H1 (cell line): Measurements from ENCODE around the gene TRNAU1AP. TPM values are rescaled to one million over a fixed set of nuclear protein-coding genes. Genes with fewer than 3 reads are reported as not detected.

Experiments
- CTCF ChIA-PET: fragments of 300-600 bp; sonication (Branson Sonifier 250); formaldehyde crosslinking; loops from one replicate; lab custom pipeline; 2021; ENCODE audit not compliant: partially characterized antibody; lab: Charles Lee
- POLR2A ChIA-PET: fragments of 300-600 bp; sonication (Branson Sonifier 250); formaldehyde crosslinking; loops from one replicate; lab custom pipeline; 2021; ENCODE audit warnings: inconsistent platforms; ENCODE audit not compliant: partially characterized antibody; lab: Charles Lee
- DNase-seq, 2 experiments: peaks; one replicate each; pipeline versions ENCODE4 v3.0.0 to v3.0.0-alpha.2; 2010 to 2022; ENCODE audit warnings: low spot score in 2 of 2, low read depth in 1 of 2, mixed read lengths in 1 of 2
- FAIRE-seq: peaks from 2 replicates; lab custom pipeline; 2011; peaks lifted over from hg19 to GRCh38; lab: Jason Lieb, UNC
- H2AFZ ChIP-seq: 2 replicates; pipeline ENCODE4 v1.8.1; 2012; ENCODE audit warnings: low read length, inconsistent platforms
- H2AK5ac ChIP-seq: 2 replicates; pipeline ENCODE4 v1.6.1; 2013; ENCODE audit warnings: low read depth, low read length
- H2BK120ac ChIP-seq: replicated peaks from 2 replicates; pipeline ENCODE3; 2013; ENCODE audit warnings: low read depth, low read length, inconsistent platforms
- H2BK12ac ChIP-seq: 2 replicates; pipeline ENCODE4 v1.6.1; 2013; ENCODE audit warnings: low read depth, low read length
- H2BK15ac ChIP-seq: 2 replicates; pipeline ENCODE4 v1.6.1; 2013; ENCODE audit warnings: low read length
- H2BK20ac ChIP-seq: 2 replicates; pipeline ENCODE4 v1.6.1; 2013; ENCODE audit warnings: low read length
- H2BK5ac ChIP-seq: 2 replicates; pipeline ENCODE4 v1.6.1; 2013; ENCODE audit warnings: low read depth, low read length
- H3K14ac ChIP-seq: 2 replicates; pipeline ENCODE4 v1.6.1; 2013; ENCODE audit warnings: inconsistent platforms; ENCODE audit not compliant: insufficient read length
- H3K18ac ChIP-seq: 2 replicates; pipeline ENCODE4 v1.6.1; 2013; ENCODE audit warnings: low read length; ENCODE audit errors: extremely low read depth
- H3K23ac ChIP-seq: 2 replicates; pipeline ENCODE4 v1.6.1; 2013; ENCODE audit warnings: inconsistent platforms; ENCODE audit not compliant: insufficient read length
- H3K23me2 ChIP-seq: 2 replicates; pipeline ENCODE4 v1.6.1; 2013; ENCODE audit warnings: low read depth, low read length
- H3K27ac ChIP-seq: 2 replicates; pipeline ENCODE4 v1.6.1; 2011; ENCODE audit warnings: low read depth, low read length, inconsistent platforms
- H3K27me3 ChIP-seq, 4 experiments: replicated peaks in 1 of 4; 1 replicate in 1 of 4; 2 replicates in 3 of 4; pipeline versions ENCODE4 v1.6.1 to v1.8.1; 2011 to 2013; ENCODE audit warnings: low read length in 3 of 4, mild to moderate bottlenecking in 3 of 4, inconsistent platforms in 2 of 4, mixed read lengths in 2 of 4, moderate library complexity in 1 of 4; ENCODE audit not compliant: control insufficient read depth in 3 of 4, insufficient read depth in 3 of 4; ENCODE audit errors: extremely low read depth in 1 of 4
- H3K36me3 ChIP-seq, 4 experiments: 2 replicates each; pipeline versions ENCODE4 v1.6.1 to v1.8.1; 2011 to 2013; ENCODE audit warnings: mild to moderate bottlenecking in 4 of 4, low read length in 3 of 4, moderate library complexity in 2 of 4, control low read depth in 1 of 4, inconsistent platforms in 1 of 4; ENCODE audit not compliant: insufficient read depth in 4 of 4, control insufficient read depth in 2 of 4
- H3K4ac ChIP-seq: replicated peaks from 2 replicates; pipeline ENCODE3; 2013; ENCODE audit warnings: low read length, low read depth, mixed read lengths, inconsistent platforms; ENCODE audit not compliant: insufficient read length
- H3K4me1 ChIP-seq, 4 experiments: replicated peaks in 1 of 4; 1 replicate in 1 of 4; 2 replicates in 3 of 4; pipeline versions ENCODE4 v1.6.1 to v1.8.1; 2011 to 2013; ENCODE audit warnings: low read length in 3 of 4, inconsistent platforms in 2 of 4, mixed read lengths in 1 of 4; ENCODE audit not compliant: insufficient read depth in 4 of 4, control insufficient read depth in 3 of 4
- H3K4me2 ChIP-seq, 2 experiments: 2 replicates each; pipeline versions ENCODE4 v1.6.1 to v1.8.1; 2011 to 2013; ENCODE audit warnings: low read depth in 2 of 2, low read length in 2 of 2, control low read depth in 1 of 2, inconsistent platforms in 1 of 2, mild to moderate bottlenecking in 1 of 2; ENCODE audit not compliant: insufficient read depth in 1 of 2
- H3K4me3 ChIP-seq, 4 experiments: fragments of 200-600, 300-600 bp in 1 of 4; sonication (generic), shearing (Covaris generic), sonication (Bioruptor Twin) in 1 of 4; 2 replicates each; pipeline versions ENCODE4 v1.5.1 to v1.8.1; 2011 to 2016; ENCODE audit warnings: low read length in 4 of 4, low read depth in 3 of 4, control low read depth in 2 of 4, inconsistent platforms in 2 of 4, mild to moderate bottlenecking in 2 of 4, mixed read lengths in 1 of 4, moderate library complexity in 1 of 4; ENCODE audit not compliant: insufficient read depth in 2 of 4; ENCODE audit errors: extremely low read depth in 1 of 4
- H3K56ac ChIP-seq: replicated peaks from 2 replicates; pipeline ENCODE3; 2013; ENCODE audit warnings: low read depth, mild to moderate bottlenecking, mixed read lengths, low read length, inconsistent platforms; ENCODE audit not compliant: insufficient read length
- H3K79me1 ChIP-seq: 2 replicates; pipeline ENCODE4 v1.6.1; 2013; ENCODE audit warnings: low read depth, low read length, control low read depth
- H3K79me2 ChIP-seq, 2 experiments: 2 replicates each; pipeline versions ENCODE4 v1.6.1 to v1.8.1; 2012 to 2013; ENCODE audit warnings: low read length in 2 of 2, mild to moderate bottlenecking in 2 of 2, inconsistent platforms in 1 of 2; ENCODE audit not compliant: insufficient read depth in 2 of 2, control insufficient read depth in 1 of 2
- H3K9ac ChIP-seq, 4 experiments: replicated peaks in 1 of 4; 1 replicate in 1 of 4; 2 replicates in 3 of 4; pipeline versions ENCODE4 v1.6.1 to v1.8.1; 2011 to 2013; ENCODE audit warnings: low read depth in 3 of 4, low read length in 3 of 4, control low read depth in 2 of 4, mild to moderate bottlenecking in 2 of 4, moderate library complexity in 2 of 4, inconsistent platforms in 1 of 4; ENCODE audit errors: extremely low read depth in 1 of 4
- H3K9me3 ChIP-seq, 2 experiments: 2 replicates each; pipeline versions ENCODE4 v1.6.1 to v1.8.1; 2012 to 2013; ENCODE audit warnings: mild to moderate bottlenecking in 2 of 2, moderate library complexity in 2 of 2, control low read depth in 1 of 2, inconsistent platforms in 1 of 2, low read depth in 1 of 2, low read length in 1 of 2, mixed read lengths in 1 of 2; ENCODE audit not compliant: insufficient read depth in 2 of 2
- H4K20me1 ChIP-seq, 2 experiments: replicated peaks in 1 of 2; 2 replicates each; pipeline versions ENCODE3 to v1.8.1; 2011 to 2013; ENCODE audit warnings: inconsistent platforms in 2 of 2, low read length in 2 of 2, mild to moderate bottlenecking in 1 of 2; ENCODE audit not compliant: insufficient read depth in 2 of 2, control insufficient read depth in 1 of 2
- H4K5ac ChIP-seq: 2 replicates; pipeline ENCODE4 v1.6.1; 2013; ENCODE audit warnings: low read length, low read depth, mixed read lengths, inconsistent platforms; ENCODE audit not compliant: insufficient read length
- H4K8ac ChIP-seq: 2 replicates; pipeline ENCODE4 v1.8.0; 2013; ENCODE audit warnings: mild to moderate bottlenecking, moderate library complexity, low read length, inconsistent platforms; ENCODE audit not compliant: insufficient read depth; ENCODE audit errors: extremely low read depth
- H4K91ac ChIP-seq: replicated peaks from 2 replicates; pipeline ENCODE3; 2013; ENCODE audit warnings: low read length, mixed read lengths, inconsistent platforms; ENCODE audit not compliant: insufficient read length
- CBX8 ChIP-seq: fragments of 300-800, 300-1000 bp; sonication (generic); IDR thresholded peaks from 2 replicates; pipeline ENCODE4 v1.7.1; 2016; ENCODE audit warnings: low read depth, low read length, borderline replicate concordance
- CHD2 ChIP-seq: IDR thresholded peaks from 2 replicates; pipeline ENCODE4 v1.6.1; 2012; ENCODE audit warnings: low read length, improper control_type of control experiment
- HDAC2 ChIP-seq, 2 experiments: fragments of 300-600 bp in 1 of 2; sonication (generic) in 1 of 2; IDR thresholded peaks; 2 replicates each; pipeline ENCODE4 v1.6.1; 2011 to 2012; ENCODE audit warnings: low read depth in 2 of 2, low read length in 2 of 2, mild to moderate bottlenecking in 2 of 2, moderate library complexity in 2 of 2, borderline replicate concordance in 1 of 2, inconsistent platforms in 1 of 2
- KDM1A ChIP-seq: fragments of 200-600, 300-600 bp; sonication (generic); IDR thresholded peaks from 2 replicates; pipeline ENCODE4 v1.7.1; 2016; ENCODE audit warnings: mild to moderate bottlenecking, low read length, borderline replicate concordance
- NRF1 ChIP-seq: IDR thresholded peaks from 2 replicates; pipeline ENCODE4 v1.6.1; 2011; ENCODE audit warnings: mild to moderate bottlenecking, low read depth, low read length, improper control_type of control experiment
- POLR2AphosphoS5 ChIP-seq: IDR thresholded peaks from 2 replicates; pipeline ENCODE4 v1.6.1; 2011; ENCODE audit warnings: low read depth, low read length
- RNF2 ChIP-seq: fragments of 200-900, 300-1000 bp; sonication (generic); IDR thresholded peaks from 2 replicates; pipeline ENCODE4 v1.7.1; 2016; ENCODE audit warnings: borderline replicate concordance, low read depth, mild to moderate bottlenecking, antibody characterized with exemption, low read length; ENCODE audit not compliant: poor library complexity, severe bottlenecking; ENCODE audit errors: missing control alignments
- SIRT6 ChIP-seq: IDR thresholded peaks from one replicate; pipeline ENCODE4 v1.7.1; 2012; ENCODE audit warnings: low read length, inconsistent platforms
- SP4 ChIP-seq: IDR thresholded peaks from 2 replicates; pipeline ENCODE4 v1.6.1; 2012; ENCODE audit warnings: low read length, inconsistent platforms
- TAF1 ChIP-seq: IDR thresholded peaks from 2 replicates; pipeline ENCODE4 v1.6.1; 2011; ENCODE audit warnings: mild to moderate bottlenecking, low read depth, low read length
- TBP ChIP-seq: IDR thresholded peaks from 2 replicates; pipeline ENCODE4 v1.6.1; 2011; ENCODE audit warnings: low read depth, low read length, improper control_type of control experiment
- TEAD4 ChIP-seq: IDR thresholded peaks from 2 replicates; pipeline ENCODE4 v1.6.1; 2012; ENCODE audit warnings: low read depth, low read length, inconsistent platforms, mixed read lengths
- WGBS, 2 experiments: shearing (Covaris generic) in 1 of 2; methylation state at CpG; one replicate each; pipeline versions ENCODE4 v1.1.6 to v1.1.7; 2013 to 2015; ENCODE audit warnings: low lambda C conversion rate in 2 of 2, mixed read lengths in 2 of 2, inconsistent platforms in 1 of 2, low coverage in 1 of 2, missing lambda C conversion rate in 1 of 2; ENCODE audit not compliant: insufficient replicate concordance in 2 of 2, insufficient coverage in 1 of 2, insufficient read length in 1 of 2; ENCODE audit errors: extremely low coverage in 1 of 2, missing lambda C conversion rate in 1 of 2; 5-methylcytosine and 5-hydroxymethylcytosine counted together
- polyA plus RNA-seq, 7 experiments: library from polyadenylated mRNA; depleted of rRNA in 3 of 7; stranded (reverse) in 5 of 7; unstranded in 2 of 7; fragments of >200 nt in 5 of 7; fragments of 200-250 nt in 2 of 7; gene quantifications; 1 replicate in 5 of 7; 2 replicates in 1 of 7; 4 replicates in 1 of 7; pipeline versions ENCODE4 v1.2.1 to v1.2.3, GENCODE V29; 2011 to 2013; ENCODE audit warnings: missing spikeins in 2 of 7, mixed read lengths in 2 of 7
- total RNA-seq: library from RNA; stranded (reverse); fragmentation: NEBNext Ultra II Directional; extraction: Animal tissue kit (Norgen Biotek cat#: 25700); gene quantifications from 2 replicates; pipeline ENCODE4 v1.2.1, GENCODE V29; 2021

TRNAU1AP gene
- total and polyA plus RNA-seq, 2 of the 8 experiments (the other 6 are each of a cell fraction or from before 2014, with no cell fraction given) = 35.2 to 37.1 TPM

DNA sequence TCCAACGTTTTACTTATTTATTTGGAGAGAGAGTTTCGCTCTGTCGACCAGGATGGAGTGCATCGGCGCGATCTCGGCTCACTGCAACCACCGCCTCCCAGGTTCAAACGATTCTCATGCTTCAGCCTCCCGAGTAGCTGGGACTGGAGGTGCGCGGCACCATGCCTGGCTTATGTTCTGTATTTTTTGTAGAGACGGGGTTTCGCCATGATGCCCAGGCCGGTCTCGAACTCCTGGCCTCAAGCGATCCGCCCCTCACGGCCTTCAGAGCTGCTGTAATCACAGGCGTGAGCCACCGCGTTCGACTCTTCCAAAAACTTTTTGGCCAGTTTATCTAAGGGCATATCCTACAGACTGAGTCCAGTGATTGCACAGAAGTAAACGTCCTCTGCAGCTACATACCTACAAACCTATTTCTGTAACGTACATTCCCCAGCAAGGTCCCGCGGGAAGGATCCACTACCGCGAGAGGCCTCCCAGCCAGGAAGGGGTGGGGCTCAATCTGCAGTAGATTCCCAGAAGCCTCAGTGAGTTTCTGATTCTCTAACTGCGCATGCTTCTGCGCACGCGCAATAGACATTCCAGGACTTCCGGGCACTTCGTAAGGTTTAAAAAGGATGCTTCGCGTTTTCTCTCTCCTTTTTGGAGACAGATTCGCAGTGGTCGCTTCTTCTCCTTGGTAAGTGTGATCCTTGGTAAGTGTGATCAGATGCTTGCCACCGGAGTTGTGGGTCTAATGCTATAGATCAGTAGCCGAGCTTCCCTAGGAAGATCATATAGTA, 47.3 kb upstream of the TRNAU1AP start, which contains the start of gene RCC1:
TSS of gene RCC1 (plus strand) at position 638 of the 782 bp plus-strand sequence. CDS start 23,824 bp downstream, outside the sequence.
- 6% methylated on average over 41 of the region's 41 CpGs; no CpG with 5 or more reads in 1 of the 2 experiments for WGBS, 2 experiments
- peak; percentile 68 for FAIRE-seq
- CTCF ChIA-PET = no interaction called here
- H3K79me2 ChIP-seq = peaks cover 0 to 24% of the 10 kb centered on the region in 2 experiments; a peak in 2 of 4 replicates
- H3K9me3 ChIP-seq = no peaks in the 10 kb centered on the region
- H2AK5ac ChIP-seq = no peak within 1 kb of the TSS
- H4K8ac ChIP-seq = peak within 1 kb of the TSS; percentile 41
- H2BK12ac ChIP-seq = no peak within 1 kb of the TSS
- POLR2A ChIA-PET = interaction anchor here (0.6 to 31.3 kb wide), 41 partner anchors 11 to 341 kb away, joined by 3 to 660 read pairs (median 5); partner anchors contain the start of genes ATP5IF1, GMEB1, MED18 and PHACTR4
- peaks cover 10% of the 10 kb centered on the region for H3K23me2 ChIP-seq
- H2BK20ac ChIP-seq = no peak within 1 kb of the TSS
- no peak within 1 kb of the TSS for H2BK15ac ChIP-seq
- peak within 1 kb of the TSS; percentile 77 for H4K91ac ChIP-seq
- peak within 1 kb of the TSS; percentile 94 for H2BK5ac ChIP-seq
- H4K20me1 ChIP-seq = peaks cover 5 to 7% of the 10 kb centered on the region in 2 experiments
- peaks cover 37 to 44% (median 39%) of the 10 kb centered on the region in 4 experiments for H3K36me3 ChIP-seq
- H3K4ac ChIP-seq = no peak within 1 kb of the TSS
- H2BK120ac ChIP-seq = no peak within 1 kb of the TSS
- H3K14ac ChIP-seq = no peak within 1 kb of the TSS
- peak; percentile 91 to 92 for DNase-seq
- peak within 1 kb of the TSS; percentile 95 for H3K27ac ChIP-seq
- peak within 1 kb of the TSS; percentile 92 to 94 for H3K4me2 ChIP-seq
- peaks cover 5 to 17% (median 9%) of the 10 kb centered on the region in 4 experiments; a peak in 5 of 7 replicates for H3K4me1 ChIP-seq
- H3K4me3 ChIP-seq = peak within 1 kb of the TSS; percentile 75 to 96 (median 90)
- peak within 1 kb of the TSS; percentile 79 for H2AFZ ChIP-seq
- no peaks in the 10 kb centered on the region for H3K27me3 ChIP-seq
- peak within 1 kb of the TSS; percentile 99 for H3K18ac ChIP-seq
- H3K23ac ChIP-seq = no peak within 1 kb of the TSS
- peak within 1 kb of the TSS; percentile 90 for H4K5ac ChIP-seq
- peak within 1 kb of the TSS; percentile 81 for H3K56ac ChIP-seq
- no peaks in the 10 kb centered on the region; the same call in 1 of the 2 replicates for H3K79me1 ChIP-seq
- peak within 1 kb of the TSS; percentile 87 to 100 (median 98) for H3K9ac ChIP-seq
- TF ChIP-seq HDAC2 (IDR thresholded peaks at IDR 0.05; ENCODE audit: borderline replicate concordance in 1 of 2, low read depth in 2 of 2, low read length in 2 of 2) (no peak), CHD2 (peak; percentile 99), SIRT6 (no peak), RNF2 (no peak), POLR2AphosphoS5 (peak; percentile 99), SP4 (no peak), TEAD4 (0 out of 2 replicates have a peak, but pooled peaks have one; percentile 3), KDM1A (peak; percentile 81; the same call in 1 of the 2 replicates), NRF1 (peak; percentile 50), CBX8 (no peak), TAF1 (peak; percentile 99), TBP (peak; percentile 99)
